Activated naive CD8-positive, alpha-beta T cell (primary cell): Measurements from ENCODE around the gene ARHGEF40.

Experiments
- H3K27ac Mint-ChIP-seq: one replicate; pipeline ENCODE4 v1.8.0; 2021; ENCODE audit warnings: mixed read lengths
- H3K27me3 Mint-ChIP-seq: one replicate; pipeline ENCODE4 v1.8.0; 2021; ENCODE audit warnings: mixed read lengths
- H3K36me3 Mint-ChIP-seq: one replicate; pipeline ENCODE4 v1.8.0; 2021; ENCODE audit warnings: mixed read lengths
- H3K4me1 Mint-ChIP-seq: one replicate; pipeline ENCODE4 v1.8.0; 2021; ENCODE audit warnings: low read depth, mixed read lengths
- H3K4me3 Mint-ChIP-seq: one replicate; pipeline ENCODE4 v1.8.0; 2021; ENCODE audit warnings: mild to moderate bottlenecking, mixed read lengths
- H3K9me3 Mint-ChIP-seq: one replicate; pipeline ENCODE4 v1.8.0; 2021; ENCODE audit warnings: low read depth, mixed read lengths

ARHGEF40 gene

GRCh38 chr14:21081521-21082142 is 11.5 kb downstream of the ARHGEF40 start:
- Mint-ChIP-seq H3K4me1 (peaks cover 8% of the 10 kb centered on the region), H3K27ac (no peak overlapping the region), H3K36me3 (no peaks in the 10 kb centered on the region), H3K4me3 (no peak overlapping the region), H3K9me3 (no peaks in the 10 kb centered on the region), H3K27me3 (no peaks in the 10 kb centered on the region)

DNA sequence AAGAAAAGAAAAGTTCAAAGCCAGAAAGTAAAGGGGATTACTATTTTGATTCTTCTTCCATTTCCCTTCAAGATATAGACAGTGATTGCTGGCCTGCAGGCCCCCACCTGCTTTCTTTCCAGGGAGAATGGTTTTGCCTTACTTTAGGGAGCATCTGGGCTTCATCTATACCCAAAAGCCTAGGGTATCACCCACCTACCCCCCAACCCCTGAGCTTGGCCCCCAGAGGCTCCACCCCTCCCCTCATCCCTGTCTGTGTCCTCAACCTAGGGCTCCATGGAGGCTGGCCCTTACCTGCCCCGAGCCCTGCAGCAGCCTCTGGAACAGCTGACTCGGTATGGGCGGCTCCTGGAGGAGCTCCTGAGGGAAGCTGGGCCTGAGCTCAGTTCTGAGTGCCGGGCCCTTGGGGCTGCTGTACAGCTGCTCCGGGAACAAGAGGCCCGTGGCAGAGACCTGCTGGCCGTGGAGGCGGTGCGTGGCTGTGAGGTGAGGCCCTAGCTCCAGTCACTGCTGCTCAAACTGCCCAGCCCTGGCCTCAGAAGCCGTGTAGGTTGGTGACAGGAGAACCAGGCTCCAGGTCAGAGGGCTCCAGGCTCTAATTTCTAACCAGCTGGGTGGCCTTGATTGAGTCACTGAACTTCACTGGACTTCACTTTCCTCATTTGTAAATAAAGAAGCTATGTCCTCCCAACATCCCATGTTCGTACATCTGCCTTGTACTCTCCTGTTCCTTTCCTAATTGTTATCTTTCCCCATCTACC is 13.6 kb downstream of the ARHGEF40 start:
- peaks cover 21% of the 10 kb centered on the region for H3K4me1 Mint-ChIP-seq
- no peaks in the 10 kb centered on the region for H3K9me3 Mint-ChIP-seq
- H3K27ac Mint-ChIP-seq: no peak overlapping the region
- H3K36me3 Mint-ChIP-seq: no peaks in the 10 kb centered on the region
- no peaks in the 10 kb centered on the region for H3K27me3 Mint-ChIP-seq
- H3K4me3 Mint-ChIP-seq: no peak overlapping the region

GRCh38 chr14:21084396-21084795 is 14.3 kb downstream of the ARHGEF40 start:
- Mint-ChIP-seq H3K4me3 (no peak overlapping the region), H3K9me3 (no peaks in the 10 kb centered on the region), H3K4me1 (peaks cover 26% of the 10 kb centered on the region), H3K27me3 (no peaks in the 10 kb centered on the region), H3K27ac (no peak overlapping the region), H3K36me3 (no peaks in the 10 kb centered on the region)

DNA sequence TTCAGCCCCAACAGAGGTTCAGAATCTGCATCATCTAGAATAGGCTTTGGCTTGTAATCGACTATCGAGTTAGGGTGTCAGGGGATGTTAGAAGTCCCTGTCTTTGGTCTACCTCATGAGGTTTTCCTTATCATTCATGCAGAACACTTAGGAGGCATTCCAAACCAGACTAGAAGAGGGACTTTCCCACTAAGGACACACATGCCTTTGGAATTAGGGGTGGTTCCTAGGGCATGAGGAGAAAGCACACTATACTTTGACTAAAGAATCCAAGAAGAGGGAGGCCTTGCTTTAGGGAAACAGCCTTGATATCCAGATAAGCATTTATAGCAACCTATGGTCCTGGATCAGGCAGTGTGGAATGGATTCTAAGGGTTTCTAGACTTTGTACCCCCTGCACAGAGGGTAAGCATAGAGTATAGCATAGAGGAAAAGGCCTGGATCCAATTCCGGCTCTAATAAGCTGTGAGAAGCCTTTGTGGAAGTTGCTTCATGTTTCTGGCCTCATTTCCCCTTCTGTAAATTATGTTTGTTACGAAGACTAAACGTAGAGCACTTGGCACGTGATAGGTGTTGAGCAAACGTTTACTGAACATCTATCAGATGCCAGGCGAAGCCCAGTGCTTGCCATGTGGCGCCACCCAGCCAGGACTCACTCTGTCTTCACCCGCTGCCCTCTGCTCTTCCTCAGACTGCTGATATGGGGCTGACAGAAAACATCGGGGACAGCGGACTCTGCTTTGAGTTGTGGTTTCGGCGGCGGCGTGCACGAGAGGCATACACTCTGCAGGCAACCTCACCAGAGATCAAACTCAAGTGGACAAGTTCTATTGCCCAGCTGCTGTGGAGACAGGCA is 15.1 kb downstream of the ARHGEF40 start:
- no peaks in the 10 kb centered on the region for H3K9me3 Mint-ChIP-seq
- no peaks in the 10 kb centered on the region for H3K27me3 Mint-ChIP-seq
- H3K36me3 Mint-ChIP-seq: no peaks in the 10 kb centered on the region
- no peak overlapping the region for H3K4me3 Mint-ChIP-seq
- peaks cover 26% of the 10 kb centered on the region for H3K4me1 Mint-ChIP-seq
- H3K27ac Mint-ChIP-seq: no peak overlapping the region

DNA sequence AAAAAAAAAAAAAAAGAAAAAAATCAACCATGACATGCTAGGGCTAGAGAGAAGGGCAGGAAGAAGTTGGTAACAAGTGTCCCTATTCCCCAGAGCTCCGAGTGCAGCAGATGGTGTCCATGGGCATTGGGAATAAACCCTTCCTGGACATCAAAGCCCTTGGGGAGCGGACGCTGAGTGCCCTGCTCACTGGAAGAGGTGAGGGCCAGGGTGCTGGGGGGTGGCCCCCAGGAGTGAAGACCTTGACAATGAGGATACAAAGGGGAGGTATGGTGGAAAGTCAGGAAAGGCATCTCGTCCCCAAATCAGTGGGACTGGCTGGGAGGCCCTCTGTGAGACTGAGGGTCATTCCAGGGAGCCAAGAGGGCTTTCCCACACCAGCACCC is 16.8 kb downstream of the ARHGEF40 start:
- H3K27me3 Mint-ChIP-seq: no peaks in the 10 kb centered on the region
- no peak overlapping the region for H3K4me3 Mint-ChIP-seq
- H3K27ac Mint-ChIP-seq: no peak overlapping the region
- peaks cover 26% of the 10 kb centered on the region for H3K4me1 Mint-ChIP-seq
- H3K36me3 Mint-ChIP-seq: peaks cover 2% of the 10 kb centered on the region
- no peaks in the 10 kb centered on the region for H3K9me3 Mint-ChIP-seq

GRCh38 chr14:21087294-21088091 is 17.4 kb downstream of the ARHGEF40 start:
- Mint-ChIP-seq H3K27ac (peak overlapping the region; percentile 73), H3K27me3 (no peaks in the 10 kb centered on the region), H3K9me3 (no peaks in the 10 kb centered on the region)

GRCh38 chr14:21088687-21089086 is 18.6 kb downstream of the ARHGEF40 start:
- Mint-ChIP-seq H3K27ac (no peak overlapping the region), H3K9me3 (no peaks in the 10 kb centered on the region), H3K4me1 (peaks cover 32% of the 10 kb centered on the region), H3K27me3 (no peaks in the 10 kb centered on the region), H3K4me3 (no peak overlapping the region), H3K36me3 (peaks cover 2% of the 10 kb centered on the region)

More at GRCh38 chr14:21087294-21088091, 17.4 kb downstream of the ARHGEF40 start:
- Mint-ChIP-seq H3K4me3 (no peak overlapping the region), H3K4me1 (peaks cover 27% of the 10 kb centered on the region), H3K36me3 (peaks cover 2% of the 10 kb centered on the region)

GRCh38 chr14:21089271-21089670 is 19.2 kb downstream of the ARHGEF40 start:
- Mint-ChIP-seq H3K27me3 (no peaks in the 10 kb centered on the region), H3K36me3 (peaks cover 2% of the 10 kb centered on the region), H3K4me1 (peaks cover 32% of the 10 kb centered on the region), H3K27ac (no peak overlapping the region), H3K4me3 (no peak overlapping the region), H3K9me3 (no peaks in the 10 kb centered on the region)

- H3K27ac Mint-ChIP-seq: no peak overlapping the region
- no peaks in the 10 kb centered on the region for H3K27me3 Mint-ChIP-seq
- H3K36me3 Mint-ChIP-seq: peaks cover 2% of the 10 kb centered on the region
- H3K9me3 Mint-ChIP-seq: no peaks in the 10 kb centered on the region
- peaks cover 32% of the 10 kb centered on the region for H3K4me1 Mint-ChIP-seq
- H3K4me3 Mint-ChIP-seq: no peak overlapping the region
Measured at GRCh38 chr14:21089877-21090193, 19.7 kb downstream of the ARHGEF40 start.

GRCh38 chr14:21090194-21090939 is 20.3 kb downstream of the ARHGEF40 start:
- peaks cover 2% of the 10 kb centered on the region for H3K36me3 Mint-ChIP-seq
- no peaks in the 10 kb centered on the region for H3K27me3 Mint-ChIP-seq
- no peak overlapping the region for H3K4me3 Mint-ChIP-seq
- H3K27ac Mint-ChIP-seq: no peak overlapping the region
- H3K9me3 Mint-ChIP-seq: no peaks in the 10 kb centered on the region
- peaks cover 32% of the 10 kb centered on the region for H3K4me1 Mint-ChIP-seq

DNA sequence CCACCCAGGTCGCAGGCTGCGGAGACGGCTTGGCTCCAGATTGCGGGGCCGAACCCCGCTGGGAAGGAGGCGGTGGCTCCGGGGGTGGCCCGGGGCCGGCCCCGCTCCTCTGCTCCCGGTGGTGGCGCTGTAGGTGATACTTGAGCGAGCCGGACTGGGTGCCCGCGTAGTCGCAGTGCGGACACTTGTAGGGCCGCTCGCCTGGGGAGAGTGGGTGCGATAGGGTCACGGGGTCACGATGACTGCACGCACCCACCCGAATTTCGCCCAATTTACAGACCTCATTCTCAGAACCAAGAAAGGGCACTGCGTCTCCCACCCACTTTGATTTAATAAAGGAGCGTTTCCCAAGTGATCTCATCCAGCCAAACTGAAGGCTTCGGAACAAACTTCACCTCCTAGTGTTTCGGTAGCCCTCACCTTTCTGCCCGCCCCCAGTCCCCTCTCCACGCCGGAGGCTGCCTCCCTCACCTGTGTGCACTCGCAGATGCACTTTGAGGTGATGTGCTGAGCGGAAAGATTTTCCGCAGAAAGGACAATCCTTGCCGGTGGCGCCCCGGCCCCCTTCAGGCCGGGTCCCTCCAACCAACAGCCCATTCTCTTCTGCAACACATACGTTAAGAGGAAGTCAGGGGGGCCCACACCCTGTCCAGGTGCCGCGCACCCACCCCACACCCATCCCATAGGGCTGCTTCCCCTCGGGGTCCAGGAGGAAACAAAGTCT is 21.0 kb downstream of the ARHGEF40 start:
- peaks cover 28% of the 10 kb centered on the region for H3K4me1 Mint-ChIP-seq
- H3K27ac Mint-ChIP-seq: no peak overlapping the region
- no peaks in the 10 kb centered on the region for H3K9me3 Mint-ChIP-seq
- no peak overlapping the region for H3K4me3 Mint-ChIP-seq
- peaks cover 2% of the 10 kb centered on the region for H3K36me3 Mint-ChIP-seq
- H3K27me3 Mint-ChIP-seq: no peaks in the 10 kb centered on the region

DNA sequence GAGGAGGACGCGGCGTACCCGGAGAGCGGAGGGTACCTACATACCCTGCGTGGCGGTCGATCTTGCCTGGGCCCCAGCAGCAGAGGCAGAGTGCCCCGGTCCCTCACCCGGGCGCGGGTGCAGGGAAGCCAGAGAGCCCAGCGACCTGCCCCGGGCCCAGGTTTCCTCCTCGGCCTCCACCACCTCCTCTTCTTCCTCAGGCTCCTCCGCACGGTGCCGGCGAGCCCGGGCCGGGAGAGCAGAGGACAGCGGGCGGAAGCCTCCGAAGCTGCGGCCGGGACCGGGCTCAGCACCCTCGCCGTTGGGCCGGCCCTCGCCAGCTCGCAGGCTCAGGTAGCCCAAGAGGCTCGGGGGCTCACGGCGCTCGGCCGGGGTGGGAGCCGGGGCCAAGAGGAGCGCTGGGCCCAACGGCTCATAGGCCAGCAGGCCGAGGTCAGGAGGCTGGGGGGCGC is 21.7 kb downstream of the ARHGEF40 start:
- H3K4me3 Mint-ChIP-seq: no peak overlapping the region
- peaks cover 2% of the 10 kb centered on the region for H3K36me3 Mint-ChIP-seq
- H3K9me3 Mint-ChIP-seq: no peaks in the 10 kb centered on the region
- no peaks in the 10 kb centered on the region for H3K27me3 Mint-ChIP-seq
- peaks cover 23% of the 10 kb centered on the region for H3K4me1 Mint-ChIP-seq
- no peak overlapping the region for H3K27ac Mint-ChIP-seq

- Mint-ChIP-seq H3K27ac (no peak overlapping the region), H3K27me3 (no peaks in the 10 kb centered on the region), H3K9me3 (no peaks in the 10 kb centered on the region), H3K4me3 (no peak overlapping the region), H3K36me3 (peaks cover 2% of the 10 kb centered on the region), H3K4me1 (peaks cover 25% of the 10 kb centered on the region)
Measured at GRCh38 chr14:21092273-21093011, 22.3 kb downstream of the ARHGEF40 start.
